Activated CD8-positive, alpha-beta memory T cell treated with anti-CD3 and anti-CD28 coated beads for 24 hours (primary cell): ENCODE measurements around the gene KANK4.
"Not testable (repeated sequence)": the region's sequence is repeated elsewhere in the genome, so short reads cannot be mapped to it uniquely, and the experiment has no call there.

Experiments used
- DNase-seq: peaks from one replicate; pipeline ENCODE4 v3.0.0-alpha.2; 2020

KANK4 gene

DNA sequence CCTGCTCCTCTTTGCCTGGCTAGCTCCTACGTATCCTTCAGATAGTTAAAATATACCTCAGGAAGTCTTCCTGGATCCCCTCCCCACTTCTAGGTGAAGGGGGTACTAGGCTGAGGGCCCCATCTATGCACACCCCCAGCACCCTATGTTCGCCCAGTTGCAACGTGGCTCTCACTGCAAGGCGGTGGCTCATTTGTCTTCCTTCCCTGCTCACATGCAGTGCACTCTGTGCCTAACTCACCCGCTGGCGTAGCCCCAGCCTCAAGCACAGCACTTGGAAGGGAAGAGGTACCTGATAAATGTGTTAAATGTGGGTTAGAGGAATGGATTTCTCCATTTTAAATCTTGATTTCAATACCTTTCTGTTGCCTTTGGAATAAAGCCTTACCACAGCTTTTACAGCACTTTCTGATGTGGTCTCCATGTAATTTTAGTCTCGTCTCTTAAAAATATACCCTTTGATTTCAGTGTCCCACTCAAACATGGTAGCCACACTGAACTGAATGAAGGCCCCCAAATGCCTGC lies 85.2 kb downstream of the KANK4 start:
- DNase-seq: no peak

DNA sequence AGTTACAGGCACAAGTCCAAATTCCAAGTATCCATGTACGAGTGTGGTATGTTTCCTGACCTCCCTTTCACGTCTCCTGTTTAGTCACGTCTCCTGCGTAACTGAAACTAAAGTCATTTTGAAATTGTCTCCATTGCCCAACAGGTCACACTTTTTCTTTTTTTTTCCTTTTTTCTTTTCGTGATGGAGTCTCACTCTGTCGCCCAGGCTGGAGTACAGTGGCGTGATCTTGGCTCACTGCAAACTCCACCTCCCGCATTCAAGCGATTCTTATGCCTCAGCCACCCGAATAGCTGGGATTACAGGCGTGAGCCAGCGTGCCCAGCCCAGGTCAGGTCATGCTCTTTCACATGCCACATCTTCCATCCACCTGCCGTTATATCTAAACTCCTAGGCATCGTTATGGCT lies 86.4 kb downstream of the KANK4 start:
- DNase-seq: no peak

DNA sequence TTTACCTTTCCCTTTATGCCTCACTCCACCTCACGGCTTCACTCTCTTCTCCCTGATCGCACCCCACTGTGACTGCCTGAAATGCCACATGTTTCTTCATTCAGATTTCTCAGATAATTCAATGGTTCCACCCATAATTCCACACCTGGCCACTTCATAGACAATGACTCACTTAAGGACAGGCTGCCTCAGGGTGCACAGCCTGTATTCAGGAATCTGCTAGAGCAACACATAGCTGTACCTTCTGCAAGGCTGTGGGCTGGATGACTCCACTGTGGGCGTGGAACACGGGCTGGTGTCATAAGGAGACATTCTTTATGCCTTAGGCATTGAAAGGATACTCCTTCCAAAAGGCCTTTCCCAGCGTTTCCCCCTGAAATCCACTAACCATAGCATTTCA lies 88.5 kb downstream of the KANK4 start:
- DNase-seq: no peak

DNA sequence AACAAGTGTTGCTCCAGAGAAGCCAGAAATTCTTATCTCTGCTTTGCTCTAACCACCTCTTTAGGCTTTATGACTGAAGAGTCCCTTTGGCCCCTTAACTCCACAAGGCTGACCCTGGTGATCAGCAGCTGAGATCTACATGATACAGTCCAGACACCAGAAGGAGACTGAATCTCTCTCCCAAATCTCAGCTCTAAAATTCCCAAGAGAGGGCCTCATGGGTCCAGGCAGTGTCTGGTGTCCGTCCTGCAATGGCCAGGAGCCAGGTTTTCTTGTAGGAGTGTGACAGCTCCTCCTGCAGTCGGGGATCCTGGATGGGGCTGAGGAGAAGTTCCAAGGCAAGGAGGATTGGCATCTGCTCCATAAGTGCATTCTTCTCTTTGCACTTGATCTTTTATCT lies 89.3 kb downstream of the KANK4 start:
- DNase-seq: no peak

DNA sequence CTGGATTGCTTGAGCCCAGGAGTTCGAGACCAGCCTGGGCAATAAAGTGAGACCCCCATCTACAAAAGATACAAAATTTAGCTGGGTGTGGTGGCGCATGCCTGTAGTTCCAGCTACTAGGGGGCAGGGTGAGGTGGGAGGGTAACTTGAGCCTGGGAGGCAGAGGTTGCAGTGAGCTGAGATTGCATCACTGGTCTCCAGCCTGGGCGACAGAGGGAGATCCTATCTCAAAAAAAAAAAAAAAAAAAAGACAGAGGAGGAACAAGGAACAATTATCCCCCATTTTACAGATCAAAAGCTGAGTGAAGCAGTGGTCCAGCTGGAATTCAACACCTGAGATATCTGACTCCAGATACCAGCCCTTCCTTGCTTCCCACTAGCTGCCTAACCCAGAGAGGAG lies 89.8 kb downstream of the KANK4 start:
- DNase-seq: no peak

DNA sequence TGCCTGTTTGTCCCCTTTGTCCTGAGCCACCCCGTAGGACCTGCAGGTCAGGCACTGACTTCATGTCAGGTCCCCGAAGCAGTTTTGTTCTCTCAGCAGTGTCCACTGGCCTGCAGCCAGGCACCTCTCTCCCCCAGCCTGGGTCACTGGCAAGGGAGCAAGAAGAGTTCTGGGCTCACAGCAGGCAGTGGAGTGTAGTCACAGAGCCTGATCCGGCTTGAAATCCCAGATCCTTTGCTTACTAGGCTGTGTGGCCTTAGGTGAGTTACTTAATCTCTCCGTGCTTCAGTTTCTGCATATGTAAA lies 90.4 kb downstream of the KANK4 start:
- no peak for DNase-seq

DNA sequence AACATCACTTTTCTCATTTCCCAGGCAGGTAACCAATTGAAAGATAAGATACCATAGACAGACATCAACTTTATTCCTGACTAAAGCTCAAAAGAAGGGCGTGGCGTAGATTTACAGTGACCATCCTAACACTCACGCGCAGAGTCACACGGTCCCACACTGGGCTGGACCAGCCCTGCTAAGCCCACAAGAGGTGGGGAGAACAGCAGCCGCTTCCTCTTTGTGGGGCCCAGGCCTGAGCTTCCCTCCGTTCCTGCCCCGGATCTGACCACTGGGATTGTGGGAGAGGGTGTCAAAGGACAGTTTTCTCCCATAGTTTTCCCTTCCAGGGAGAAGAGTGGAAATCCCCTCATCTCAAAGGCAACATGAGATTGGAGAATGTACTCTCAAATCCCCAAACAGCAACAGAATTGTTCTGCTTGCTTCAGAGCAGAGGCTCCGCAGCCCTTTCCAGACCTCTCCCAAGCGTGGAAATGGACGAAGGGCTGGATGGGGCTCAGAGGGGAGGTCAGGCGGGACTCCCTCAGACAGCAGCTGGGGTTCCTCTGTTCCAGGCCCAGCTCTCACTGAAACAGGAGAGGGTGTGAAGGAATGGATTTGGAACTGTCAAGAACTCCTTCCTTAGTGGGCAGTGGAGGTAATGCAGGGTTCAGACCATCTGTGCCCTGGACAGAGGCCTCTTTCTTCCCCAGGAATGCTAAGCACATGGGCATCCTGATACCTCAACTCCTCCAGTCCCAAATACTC lies 90.9 kb downstream of the KANK4 start:
- DNase-seq: no peak

DNA sequence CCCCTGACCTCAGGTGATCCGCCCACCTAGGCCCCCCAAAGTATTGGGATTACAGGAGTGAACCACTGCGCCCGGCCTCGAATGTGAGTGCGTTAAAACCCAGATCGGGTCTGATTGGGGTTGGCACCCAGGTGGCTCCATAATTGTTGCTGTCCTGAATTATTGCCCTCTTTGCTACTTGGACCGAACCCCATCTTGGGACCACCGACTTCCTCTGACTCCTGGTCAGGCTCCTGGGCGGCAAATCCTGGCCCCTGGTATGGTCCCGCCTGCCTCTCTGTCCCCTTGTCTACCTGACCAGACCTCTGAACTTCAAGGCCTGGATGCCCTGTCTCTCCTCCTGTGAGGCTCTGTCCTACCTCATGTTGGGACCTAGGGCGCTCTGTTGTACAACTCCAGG lies 91.7 kb downstream of the KANK4 start:
- DNase-seq: no peak

DNA sequence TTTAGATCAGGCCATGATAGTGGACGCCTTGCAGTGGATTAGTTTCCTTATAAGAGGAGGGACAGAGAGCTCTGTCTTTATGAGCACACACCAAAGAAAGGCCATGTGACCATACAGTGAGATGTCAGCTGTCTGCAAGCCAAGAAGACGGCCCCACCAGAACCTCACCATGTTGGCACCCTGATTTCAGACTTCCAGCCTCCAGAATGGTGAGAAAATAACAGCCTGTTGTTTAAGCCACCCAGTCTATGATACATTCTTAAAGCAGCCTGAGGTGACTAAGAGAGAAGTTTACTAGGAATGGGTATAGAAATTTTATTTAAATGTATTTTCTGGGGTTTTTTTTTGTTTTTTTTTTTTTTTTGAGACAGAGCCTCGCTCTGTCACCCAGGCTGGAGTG lies 95.1 kb downstream of the KANK4 start:
- DNase-seq: no peak

DNA sequence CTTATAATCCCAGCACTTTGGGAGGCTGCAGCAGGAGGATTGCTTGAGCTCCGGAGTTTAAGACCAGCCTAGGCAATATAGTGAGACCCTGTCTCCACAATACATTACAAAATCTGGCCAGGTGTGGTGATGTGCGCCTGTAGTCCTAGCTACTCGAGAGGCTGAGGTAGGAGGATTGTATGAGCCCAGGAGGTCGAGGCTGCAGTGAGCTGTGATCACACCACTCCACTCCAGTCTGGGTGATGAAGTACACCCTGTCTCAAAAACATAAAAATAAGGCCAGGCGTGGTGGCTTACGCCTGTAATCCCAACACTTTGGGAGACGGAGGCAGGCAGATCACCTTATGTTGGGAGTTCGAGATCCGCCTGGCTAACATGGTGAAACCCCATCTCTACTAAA lies 96.9 kb downstream of the KANK4 start:
- no peak for DNase-seq

DNA sequence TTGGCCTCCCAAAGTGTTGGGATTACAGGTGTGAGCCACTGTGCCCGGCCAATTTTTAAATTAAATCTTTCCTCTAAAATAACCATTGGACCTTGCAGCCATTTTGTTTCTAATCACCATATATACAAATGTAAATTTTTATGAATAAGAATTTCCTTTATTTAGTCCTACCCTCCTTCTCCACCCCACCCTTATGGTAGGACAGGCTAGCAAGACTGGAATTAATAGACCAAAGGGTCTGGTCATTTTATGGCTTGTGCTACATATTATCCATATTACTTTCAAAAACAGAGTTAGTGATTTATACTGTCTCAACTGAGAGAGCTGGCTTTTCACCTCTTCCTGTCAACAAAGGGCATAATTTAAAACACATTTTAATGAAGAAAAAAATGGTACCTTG lies 98.1 kb downstream of the KANK4 start:
- DNase-seq: no peak

DNA sequence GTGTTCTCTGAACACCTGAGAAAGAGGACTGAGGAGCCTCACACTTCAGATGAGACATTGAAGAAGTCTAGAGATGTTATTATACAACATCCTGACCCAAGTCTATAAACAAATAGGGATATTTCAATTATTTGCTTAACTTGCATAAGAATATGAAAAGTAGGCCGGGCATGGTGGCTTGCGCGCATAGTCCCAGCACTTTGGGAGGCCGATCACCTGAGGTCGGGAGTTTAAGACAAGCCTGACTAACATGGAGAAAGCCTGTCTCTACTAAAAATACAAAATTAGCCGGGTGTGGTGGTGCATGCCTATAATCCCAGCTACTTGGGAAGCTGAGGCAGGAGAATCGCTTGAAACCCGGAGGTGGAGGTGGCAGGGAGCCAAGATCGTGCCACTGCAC lies 98.8 kb downstream of the KANK4 start:
- DNase-seq: not testable (repeated sequence)

DNA sequence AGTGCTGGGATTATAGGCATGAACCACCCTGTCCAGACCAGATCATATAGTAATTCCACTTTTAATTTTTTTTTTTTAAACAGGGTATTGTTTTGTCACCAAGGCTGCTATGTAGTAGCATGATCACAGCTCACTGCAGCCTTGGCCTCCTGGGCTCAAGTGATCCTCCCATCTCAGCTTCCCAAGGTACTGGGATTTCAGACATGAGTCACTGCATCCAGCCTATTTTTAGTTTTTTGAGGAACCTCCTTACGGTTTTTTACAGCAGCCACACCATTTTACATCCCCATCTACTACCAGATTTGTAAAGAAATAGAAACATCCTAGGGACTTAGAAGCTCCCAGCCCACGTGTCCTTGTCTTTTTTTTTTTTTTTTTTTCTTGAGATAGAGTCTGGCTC lies 100.6 kb downstream of the KANK4 start:
- no peak for DNase-seq

DNA sequence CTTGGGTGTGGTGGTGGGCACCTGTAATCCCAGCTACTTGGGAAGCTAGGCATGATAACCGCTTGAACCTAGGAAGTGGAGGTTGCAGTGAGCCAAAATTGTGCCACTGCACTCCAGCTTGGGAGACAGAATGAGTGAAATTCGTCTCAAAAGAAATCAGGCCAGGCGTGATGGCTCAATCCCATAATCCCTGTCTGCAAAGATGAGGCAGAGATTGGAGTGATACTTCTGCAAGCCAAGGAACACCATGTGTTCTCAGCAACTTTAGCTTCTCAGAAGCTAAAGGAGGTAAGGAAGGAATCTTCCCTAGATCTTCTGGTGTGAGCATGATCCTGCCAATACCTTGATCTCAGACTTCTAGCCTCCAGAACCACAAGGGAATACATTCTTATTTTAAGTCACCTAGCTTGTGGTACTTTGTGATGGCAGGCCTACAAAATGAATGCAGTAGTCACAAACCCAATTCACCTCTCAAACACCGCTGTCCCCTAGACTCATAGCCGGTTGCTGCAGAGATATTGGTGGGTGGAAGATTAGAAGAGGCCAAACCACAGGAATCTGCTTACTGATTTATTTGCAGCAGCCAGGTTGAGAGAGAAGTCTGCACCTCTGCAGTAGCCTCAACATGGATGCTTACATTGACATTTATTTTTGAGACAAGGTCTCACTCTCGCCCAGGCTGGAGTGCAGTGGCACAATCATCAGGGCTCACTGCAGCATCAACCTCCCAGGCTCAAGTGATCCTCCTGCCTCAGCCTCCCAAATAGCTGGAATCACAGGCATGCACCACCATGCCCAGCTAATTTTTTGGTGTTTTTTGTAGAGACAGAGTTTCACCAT lies 105.9 kb downstream of the KANK4 start:
- DNase-seq: no peak

DNA sequence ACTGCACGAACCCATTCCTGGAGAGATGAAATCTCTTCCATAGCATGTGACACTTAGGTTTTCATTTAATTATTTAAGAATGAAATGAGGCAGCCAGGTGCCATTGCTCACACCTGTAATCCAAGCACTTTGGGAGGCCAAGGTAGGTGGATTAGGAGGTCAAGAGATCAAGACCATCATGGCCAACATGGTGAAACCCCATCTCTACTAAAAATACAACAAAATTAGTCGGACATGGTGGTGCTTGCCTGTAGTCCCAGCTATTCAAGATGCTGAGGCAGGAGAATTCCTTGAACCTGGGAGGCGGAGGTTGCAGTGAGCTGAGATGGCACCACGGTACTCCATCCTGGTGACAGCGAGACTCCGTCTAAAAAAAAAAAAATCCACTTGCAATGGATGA lies 106.8 kb downstream of the KANK4 start:
- DNase-seq: no peak

DNA sequence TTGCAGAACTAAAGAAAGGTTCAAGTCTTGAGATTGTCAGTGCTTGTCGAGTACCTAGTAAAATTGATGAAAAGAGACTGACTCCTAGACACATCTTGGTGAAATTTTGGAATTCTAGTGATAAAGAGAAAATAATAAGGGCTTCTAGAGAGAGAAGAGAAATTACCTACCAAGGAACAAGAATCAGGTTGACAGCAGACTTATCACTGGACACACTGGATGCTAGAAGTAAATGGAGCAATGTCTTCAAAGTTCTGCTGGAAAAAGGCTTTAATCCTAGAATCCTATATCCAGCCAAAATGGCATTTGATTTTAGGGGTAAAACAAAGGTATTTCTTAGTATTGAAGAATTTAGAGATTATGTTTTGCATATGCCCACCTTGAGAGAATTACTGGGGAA lies 108.3 kb downstream of the KANK4 start:
- DNase-seq: no peak

DNA sequence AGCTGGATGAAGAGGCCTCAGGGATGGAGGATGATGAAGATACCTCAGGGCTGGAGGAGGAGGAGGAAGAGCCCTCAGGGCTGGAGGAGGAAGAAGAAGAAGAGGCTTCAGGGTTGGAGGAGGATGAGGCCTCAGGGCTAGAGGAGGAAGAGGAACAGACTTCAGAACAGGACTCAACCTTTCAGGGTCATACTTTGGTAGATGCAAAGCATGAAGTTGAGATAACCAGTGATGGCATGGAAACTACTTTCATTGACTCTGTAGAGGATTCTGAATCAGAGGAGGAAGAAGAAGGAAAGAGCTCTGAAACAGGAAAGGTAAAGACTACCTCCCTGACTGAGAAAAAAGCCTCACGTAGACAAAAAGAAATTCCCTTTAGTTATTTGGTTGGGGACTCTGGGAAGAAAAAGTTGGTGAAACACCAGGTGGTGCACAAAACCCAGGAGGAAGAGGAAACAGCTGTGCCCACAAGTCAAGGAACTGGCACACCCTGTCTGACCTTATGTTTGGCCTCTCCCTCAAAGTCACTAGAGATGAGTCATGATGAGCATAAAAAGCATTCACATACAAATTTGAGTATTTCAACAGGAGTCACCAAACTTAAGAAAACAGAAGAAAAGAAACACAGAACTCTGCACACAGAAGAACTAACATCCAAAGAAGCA lies 109.2 kb downstream of the KANK4 start:
- no peak for DNase-seq

DNA sequence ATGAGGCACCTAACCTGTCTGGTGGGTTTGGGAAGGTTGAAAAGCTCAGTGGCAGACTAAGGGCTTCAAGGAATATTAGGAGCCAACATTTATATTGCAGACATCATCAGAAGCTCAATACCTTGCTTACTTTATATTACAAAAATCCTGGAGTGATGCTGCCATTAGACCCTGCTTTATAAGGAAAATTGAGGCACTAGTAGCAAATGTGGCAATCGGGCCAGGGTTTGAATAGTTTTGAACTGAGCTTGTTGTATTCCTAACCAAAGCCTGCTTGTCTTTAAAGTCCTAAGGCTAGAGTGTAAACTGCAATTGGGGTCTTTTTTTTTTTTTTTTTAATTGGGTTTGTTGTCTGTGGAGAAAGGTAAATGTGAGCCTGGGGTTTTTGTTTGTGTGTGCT lies 110.3 kb downstream of the KANK4 start:
- no peak for DNase-seq

DNA sequence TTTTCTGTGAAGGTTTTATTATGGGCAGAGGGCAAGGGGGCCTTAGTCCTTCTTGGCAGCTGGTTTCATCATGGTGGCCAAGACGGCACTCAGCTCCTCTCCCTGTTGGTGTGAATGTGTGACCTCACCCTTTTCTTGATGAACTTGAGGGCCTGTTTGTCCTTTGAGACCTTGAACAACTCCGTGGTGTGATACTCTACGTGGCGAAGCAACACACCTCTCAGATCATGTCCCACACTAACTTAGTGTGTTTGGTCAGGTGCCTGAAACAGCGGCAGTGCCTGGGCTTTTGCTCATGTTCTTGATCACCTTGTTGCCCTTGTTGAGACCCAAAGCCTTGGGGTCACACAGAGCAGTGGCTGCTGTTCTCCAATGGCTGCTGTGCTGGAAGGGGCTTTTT lies 111.1 kb downstream of the KANK4 start:
- no peak for DNase-seq

DNA sequence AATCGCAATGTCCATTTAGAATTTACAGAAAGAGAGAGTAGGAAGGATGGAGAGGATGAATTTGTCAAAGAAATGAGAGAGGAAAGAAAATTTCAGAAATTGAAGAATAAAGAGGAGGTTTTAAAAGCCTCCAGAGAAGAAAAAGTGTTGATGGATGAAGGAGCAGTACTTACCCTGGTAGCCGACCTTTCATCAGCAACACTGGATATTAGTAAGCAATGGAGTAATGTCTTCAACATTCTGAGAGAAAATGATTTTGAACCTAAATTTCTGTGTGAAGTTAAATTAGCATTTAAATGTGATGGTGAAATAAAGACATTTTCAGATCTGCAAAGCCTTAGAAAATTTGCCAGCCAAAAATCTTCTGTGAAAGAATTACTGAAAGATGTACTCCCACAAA lies 112.0 kb downstream of the KANK4 start:
- no peak for DNase-seq

DNA sequence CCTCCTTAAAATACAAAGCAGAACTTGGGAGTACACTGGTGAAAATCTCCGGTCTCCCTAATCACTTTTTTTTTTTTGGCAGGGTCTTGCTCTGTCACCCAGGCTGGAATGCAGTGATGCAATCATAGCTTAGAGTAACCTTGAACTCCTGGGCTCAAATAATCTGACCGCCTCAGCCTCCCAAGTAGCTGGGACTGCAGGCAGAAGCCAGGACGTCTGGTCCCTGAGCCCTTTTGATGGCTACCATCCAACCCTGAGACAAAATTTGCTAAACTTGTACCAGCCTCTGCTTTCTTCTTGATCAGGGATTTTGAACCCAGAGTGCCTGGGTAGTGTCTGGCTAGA lies 120.5 kb downstream of the KANK4 start:
- no peak for DNase-seq

DNA sequence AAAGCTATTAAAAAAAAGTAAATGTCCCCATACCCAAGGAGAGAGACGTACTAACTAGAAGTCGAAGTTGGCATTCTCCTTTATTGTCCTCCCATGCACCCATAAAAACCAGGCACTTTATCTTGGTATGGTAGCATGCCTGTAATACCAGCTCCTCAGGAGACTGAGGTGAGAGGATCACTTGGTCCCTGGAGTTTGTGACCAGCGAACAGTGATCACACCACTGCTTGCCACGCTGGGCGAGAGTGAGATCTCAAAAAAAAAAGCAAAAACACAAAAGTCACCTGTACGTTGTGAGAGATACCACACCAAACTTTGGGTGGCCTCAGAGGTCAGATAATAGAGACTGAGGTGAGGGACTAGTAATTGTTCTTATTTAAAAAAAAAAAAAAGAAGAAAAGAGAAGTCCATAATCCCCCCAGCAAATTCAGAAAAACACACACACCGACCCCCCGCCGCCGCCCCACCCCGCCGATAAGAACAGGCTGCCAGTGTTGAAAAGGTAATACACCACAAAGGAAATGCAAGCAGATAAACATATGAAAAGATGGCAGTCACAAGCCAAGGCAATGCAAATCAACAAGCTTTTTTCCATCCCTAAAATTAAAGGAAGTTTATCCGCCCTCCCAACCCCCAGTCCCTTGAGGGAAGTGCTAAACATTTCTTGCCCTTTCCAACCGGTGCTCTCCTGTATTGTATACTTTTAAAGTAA lies 121.0 kb downstream of the KANK4 start:
- DNase-seq: no peak

DNA sequence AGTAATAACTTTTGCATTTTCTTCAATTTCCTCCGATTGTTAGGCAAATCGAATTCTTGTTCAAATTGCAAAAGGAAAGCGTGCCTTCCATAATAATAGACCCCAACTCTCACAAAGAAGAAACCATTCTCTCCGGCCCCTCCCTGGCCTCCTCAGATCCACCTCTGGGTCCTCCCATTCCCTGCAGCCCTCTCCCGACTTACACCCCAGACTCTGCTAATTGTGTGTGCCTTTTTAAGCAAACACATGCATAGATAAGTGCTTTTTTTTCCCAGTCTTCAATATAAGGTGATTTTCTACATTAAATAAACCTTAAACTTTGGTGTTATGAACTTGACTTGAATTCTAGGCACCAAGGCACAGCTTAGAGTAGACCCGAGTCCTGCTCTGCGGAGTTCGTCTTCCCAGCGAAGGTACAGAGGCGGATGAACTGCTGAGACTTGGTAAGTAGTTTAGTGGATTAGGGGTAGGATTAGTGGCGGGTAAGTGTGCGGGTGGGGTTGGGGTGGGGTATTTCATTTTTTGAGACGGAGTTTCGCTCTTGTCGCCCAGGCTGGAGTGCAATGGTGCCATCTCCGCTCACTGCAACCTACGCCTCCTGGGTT lies 123.0 kb downstream of the KANK4 start:
- no peak for DNase-seq
